ENCODE measurements around the gene FBXW7.

DNA sequence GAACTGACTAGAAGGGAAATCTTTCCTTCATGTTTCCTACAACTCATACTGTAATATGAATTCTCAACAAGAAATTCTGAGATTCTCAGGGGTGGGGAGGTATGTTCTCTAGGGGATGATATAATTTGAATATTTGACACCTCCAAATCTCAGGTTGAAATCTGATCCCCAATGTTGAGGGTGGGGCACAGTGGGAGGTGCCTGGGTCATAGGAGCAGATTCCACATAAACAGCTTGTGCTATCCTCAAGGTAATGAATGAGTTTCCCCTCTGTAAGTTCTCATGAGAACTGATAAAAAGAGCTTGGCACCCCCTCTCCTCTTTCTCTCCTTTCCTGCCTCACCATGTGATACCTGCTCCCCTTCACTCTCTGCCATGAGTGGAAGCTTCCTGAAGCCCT lies 21.5 kb downstream of the FBXW7 start:
- TF ChIP-seq CSDC2 (CRISPR knock-in tag; IDR thresholded peaks at IDR 0.05) (no peak), ZFP3 (CRISPR knock-in tag; IDR thresholded peaks at IDR 0.05) (no peak), SNAI2 (CRISPR knock-in tag; IDR thresholded peaks at IDR 0.05) (no peak), ARNTL (CRISPR knock-in tag; IDR thresholded peaks at IDR 0.05; ENCODE audit: borderline replicate concordance, low read depth) (no peak), ESRRG (CRISPR knock-in tag; IDR thresholded peaks at IDR 0.05) (no peak), ZFP30 (CRISPR knock-in tag; IDR thresholded peaks at IDR 0.05) (no peak), ZC3H10 (CRISPR knock-in tag; IDR thresholded peaks at IDR 0.05) (no peak), RARB (CRISPR knock-in tag; IDR thresholded peaks at IDR 0.05) (no peak), GLIS3 (CRISPR knock-in tag; IDR thresholded peaks at IDR 0.05) (no peak), ZNF565 (CRISPR knock-in tag; conservative IDR thresholded peaks at IDR 0.05; ENCODE audit: low read depth) (no peak), ZNF8 (CRISPR knock-in tag; IDR thresholded peaks at IDR 0.05) (no peak), OSR1 (CRISPR knock-in tag; IDR thresholded peaks at IDR 0.05) (no peak)
- TF ChIP-seq, protein P1, sequence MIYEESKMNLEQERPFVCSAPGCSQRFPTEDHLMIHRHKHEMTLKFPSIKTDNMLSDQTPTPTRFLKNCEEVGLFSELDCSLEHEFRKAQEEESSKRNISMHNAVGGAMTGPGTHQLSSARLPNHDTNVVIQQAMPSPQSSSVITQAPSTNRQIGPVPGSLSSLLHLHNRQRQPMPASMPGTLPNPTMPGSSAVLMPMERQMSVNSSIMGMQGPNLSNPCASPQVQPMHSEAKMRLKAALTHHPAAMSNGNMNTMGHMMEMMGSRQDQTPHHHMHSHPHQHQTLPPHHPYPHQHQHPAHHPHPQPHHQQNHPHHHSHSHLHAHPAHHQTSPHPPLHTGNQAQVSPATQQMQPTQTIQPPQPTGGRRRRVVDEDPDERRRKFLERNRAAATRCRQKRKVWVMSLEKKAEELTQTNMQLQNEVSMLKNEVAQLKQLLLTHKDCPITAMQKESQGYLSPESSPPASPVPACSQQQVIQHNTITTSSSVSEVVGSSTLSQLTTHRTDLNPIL (CRISPR knock-in tag; IDR thresholded peaks at IDR 0.05; ENCODE audit: low read depth): no peak
- TF ChIP-seq, protein P2, sequence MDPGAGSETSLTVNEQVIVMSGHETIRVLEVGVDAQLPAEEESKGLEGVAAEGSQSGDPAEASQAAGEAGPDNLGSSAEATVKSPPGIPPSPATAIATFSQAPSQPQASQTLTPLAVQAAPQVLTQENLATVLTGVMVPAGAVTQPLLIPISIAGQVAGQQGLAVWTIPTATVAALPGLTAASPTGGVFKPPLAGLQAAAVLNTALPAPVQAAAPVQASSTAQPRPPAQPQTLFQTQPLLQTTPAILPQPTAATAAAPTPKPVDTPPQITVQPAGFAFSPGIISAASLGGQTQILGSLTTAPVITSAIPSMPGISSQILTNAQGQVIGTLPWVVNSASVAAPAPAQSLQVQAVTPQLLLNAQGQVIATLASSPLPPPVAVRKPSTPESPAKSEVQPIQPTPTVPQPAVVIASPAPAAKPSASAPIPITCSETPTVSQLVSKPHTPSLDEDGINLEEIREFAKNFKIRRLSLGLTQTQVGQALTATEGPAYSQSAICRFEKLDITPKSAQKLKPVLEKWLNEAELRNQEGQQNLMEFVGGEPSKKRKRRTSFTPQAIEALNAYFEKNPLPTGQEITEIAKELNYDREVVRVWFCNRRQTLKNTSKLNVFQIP (CRISPR knock-in tag; IDR thresholded peaks at IDR 0.05; ENCODE audit: borderline replicate concordance, low read depth): no peak
